K562 (cell line): Measurements from ENCODE around the gene CRADD. TPM values are rescaled to one million over a fixed set of nuclear protein-coding genes. Genes with fewer than 3 reads are reported as not detected.

ENCODE experiments used
- ATAC-seq: fragments of 200-7000 bp; cut with Tn5 transposase; 3 replicates; pipeline ENCODE4 v1.9.1; 2020; ENCODE audit warnings: moderate library complexity
- BruUV-seq: library from RNA; stranded (reverse); fragments of 400-500 nt; replicated peaks from 2 replicates; lab custom pipeline; 2021; lab: Mats Ljungman, UMichigan
- CTCF ChIA-PET: fragments of 300-600 bp; formaldehyde crosslinking; extraction: SDS; loops from one replicate; lab custom pipeline; 2021; ENCODE audit warnings: low intra/inter-chr PET ratio; lab: Yijun Ruan, JAX
- POLR2A ChIA-PET: fragments of 300-600, 350-650 bp; sonication (Branson Sonifier 250); formaldehyde crosslinking; extraction: SDS; loops from one replicate; lab custom pipeline; 2021; ENCODE audit warnings: antibody characterized with exemption, inconsistent platforms; lab: Yijun Ruan, JAX
- DNase-seq, 4 experiments: peaks; one replicate each; pipeline versions ENCODE4 v3.0.0 to v3.0.0-alpha.2; 2011 to 2018; ENCODE audit warnings: low spot score in 3 of 4, mixed read lengths in 3 of 4; ENCODE audit errors: extremely low read depth in 1 of 4
- FAIRE-seq: peaks from 2 replicates; lab custom pipeline; 2011; peaks lifted over from hg19 to GRCh38; lab: Jason Lieb, UNC
- H2AFZ ChIP-seq: 2 replicates; pipeline ENCODE4 v1.6.0; 2011; ENCODE audit warnings: low read depth, low read length, control low read depth, inconsistent platforms
- H3K27ac ChIP-seq: fragments of 200-600 bp; 3 replicates; pipeline ENCODE4 v1.8.0; 2011; ENCODE audit warnings: low read depth, mild to moderate bottlenecking, control low read depth, inconsistent platforms, low read length, moderate library complexity, mixed read lengths; ENCODE audit errors: extremely low read depth
- H3K27me3 ChIP-seq, 2 experiments: fragments of 300-600 bp in 1 of 2; 2 replicates in 1 of 2; 3 replicates in 1 of 2; pipeline versions ENCODE4 v1.6.0 to v1.8.0; 2011; ENCODE audit warnings: inconsistent platforms in 2 of 2, low read length in 2 of 2, mild to moderate bottlenecking in 1 of 2, mixed read lengths in 1 of 2, moderate library complexity in 1 of 2; ENCODE audit not compliant: control insufficient read depth in 2 of 2, insufficient read depth in 2 of 2
- H3K36me3 ChIP-seq: fragments of 300-600 bp; 3 replicates; pipeline ENCODE4 v1.8.0; 2011; ENCODE audit warnings: mild to moderate bottlenecking, low read length, inconsistent platforms; ENCODE audit not compliant: control insufficient read depth, insufficient read depth
- H3K4me1 ChIP-seq, 2 experiments: fragments of 200-600 bp in 1 of 2; replicated peaks in 1 of 2; 2 replicates in 1 of 2; 3 replicates in 1 of 2; pipeline versions ENCODE4 v1.5.1 to v1.8.0; 2011; ENCODE audit warnings: inconsistent platforms in 2 of 2, low read length in 2 of 2, mild to moderate bottlenecking in 1 of 2, mixed read lengths in 1 of 2, moderate library complexity in 1 of 2; ENCODE audit not compliant: control insufficient read depth in 2 of 2, insufficient read depth in 2 of 2
- H3K4me2 ChIP-seq: 2 replicates; pipeline ENCODE4 v1.6.1; 2011; ENCODE audit warnings: low read length, control low read depth, inconsistent platforms, mixed read lengths; ENCODE audit not compliant: insufficient read depth
- H3K4me3 ChIP-seq: fragments of 200-600 bp; sonication (generic), shearing (Covaris generic); 2 replicates; pipeline ENCODE4 v1.5.1; 2016; ENCODE audit warnings: control low read depth, inconsistent platforms
- H3K79me2 ChIP-seq: fragments of 200-600 bp; 3 replicates; pipeline ENCODE4 v1.8.0; 2011; ENCODE audit warnings: low read length, inconsistent platforms; ENCODE audit not compliant: control insufficient read depth, insufficient read depth
- H3K9ac ChIP-seq, 2 experiments: 2 replicates each; pipeline versions ENCODE4 v1.6.0 to v1.6.1; 2011; ENCODE audit warnings: low read depth in 2 of 2, low read length in 2 of 2, control low read depth in 1 of 2, inconsistent platforms in 1 of 2, mild to moderate bottlenecking in 1 of 2, mixed read lengths in 1 of 2; ENCODE audit not compliant: insufficient read depth in 1 of 2
- H3K9me1 ChIP-seq: one replicate; pipeline ENCODE4 v1.6.0; 2011; ENCODE audit warnings: inconsistent platforms, mild to moderate bottlenecking, low read length, moderate library complexity; ENCODE audit not compliant: control insufficient read depth, insufficient read depth
- H3K9me3 ChIP-seq: replicated peaks from 2 replicates; pipeline ENCODE4 v1.5.1; 2011; ENCODE audit warnings: low read depth, low read length, inconsistent platforms; ENCODE audit not compliant: control insufficient read depth, insufficient read depth
- H4K20me1 ChIP-seq: replicated peaks from 2 replicates; pipeline ENCODE4 v1.6.1; 2011; ENCODE audit warnings: low read length, inconsistent platforms, mixed read lengths; ENCODE audit not compliant: control insufficient read depth, insufficient read depth
- ADNP ChIP-seq: fragments of 200-800 bp; sonication (Bioruptor generic); IDR thresholded peaks from 2 replicates; pipeline ENCODE4 v1.6.1; 2016; ENCODE audit warnings: missing genetic modification characterization, missing compliant biosample characterization
- EWSR1 ChIP-seq: fragments of 450-650 bp; IDR thresholded peaks from 2 replicates; pipeline ENCODE4 v1.6.1; 2018; ENCODE audit warnings: borderline replicate concordance, mild to moderate bottlenecking, low read depth, moderate library complexity; ENCODE audit not compliant: partially characterized antibody
- EZH2 ChIP-seq: IDR thresholded peaks from 2 replicates; pipeline ENCODE4 v1.6.1; 2012; ENCODE audit warnings: low read depth, mild to moderate bottlenecking, inconsistent platforms, low read length, borderline replicate concordance
- FOSL1 ChIP-seq: fragments of 200-800 bp; sonication (Bioruptor generic); conservative IDR thresholded peaks from 2 replicates; pipeline ENCODE4 v1.6.1; 2016; ENCODE audit warnings: missing genetic modification characterization, missing compliant biosample characterization
- GABPB1 ChIP-seq: sonication (generic); formaldehyde crosslinking; IDR thresholded peaks from 2 replicates; pipeline ENCODE4 v1.8.0; 2022; ENCODE audit warnings: mild to moderate bottlenecking, missing genetic modification reagents
- HDGF ChIP-seq: fragments of 450-650 bp; IDR thresholded peaks from 2 replicates; pipeline ENCODE4 v1.6.1; 2016
- KAT8 ChIP-seq: fragments of 450-650 bp; IDR thresholded peaks from 2 replicates; pipeline ENCODE4 v1.6.1; 2016; ENCODE audit warnings: low read depth, mild to moderate bottlenecking
- LARP7 ChIP-seq: fragments of 450-650 bp; IDR thresholded peaks from 2 replicates; pipeline ENCODE4 v1.6.1; 2016
- NCOA2 ChIP-seq, 2 experiments: fragments of 450-650 bp; IDR thresholded peaks; 2 replicates each; pipeline ENCODE4 v1.6.1; 2018; ENCODE audit warnings: mild to moderate bottlenecking in 2 of 2, moderate library complexity in 1 of 2; ENCODE audit not compliant: partially characterized antibody in 2 of 2
- NFRKB ChIP-seq: fragments of 450-650 bp; IDR thresholded peaks from 2 replicates; pipeline ENCODE4 v1.6.1; 2016; ENCODE audit warnings: low read depth
- NFXL1 ChIP-seq: fragments of 450-650 bp; formaldehyde crosslinking; IDR thresholded peaks from 2 replicates; pipeline ENCODE4 v1.4.0; 2021; ENCODE audit warnings: mild to moderate bottlenecking
- PHF21A ChIP-seq: fragments of 450-650 bp; IDR thresholded peaks from 2 replicates; pipeline ENCODE4 v1.6.1; 2017; ENCODE audit warnings: low read depth, borderline replicate concordance
- PHTF2 ChIP-seq: fragments of 250-450 bp; sonication (Bioruptor Pico); IDR thresholded peaks from 2 replicates; pipeline ENCODE4 v1.5.0; 2021; ENCODE audit warnings: mild to moderate bottlenecking
- PPARD ChIP-seq: fragments of 250-450 bp; sonication (Bioruptor Pico); IDR thresholded peaks from 2 replicates; pipeline ENCODE4 v1.8.0; 2022; ENCODE audit warnings: inconsistent platforms, mild to moderate bottlenecking, moderate library complexity
- PTTG1 ChIP-seq: fragments of 450-650 bp; IDR thresholded peaks from 2 replicates; pipeline ENCODE4 v1.6.1; 2016; ENCODE audit warnings: low read depth, mild to moderate bottlenecking, missing genetic modification characterization, missing compliant biosample characterization
- RBM17 ChIP-seq: fragments of 200-400 bp; formaldehyde crosslinking; IDR thresholded peaks from 2 replicates; pipeline ENCODE4 v1.6.1; 2017; ENCODE audit warnings: low read depth, mild to moderate bottlenecking, low read length, borderline replicate concordance
- SP1 ChIP-seq: sonication (generic); formaldehyde crosslinking; IDR thresholded peaks from 2 replicates; pipeline ENCODE4 v1.8.1; 2022; ENCODE audit warnings: mild to moderate bottlenecking, missing genetic modification reagents
- TCF3 ChIP-seq: sonication (generic); formaldehyde crosslinking; IDR thresholded peaks from 2 replicates; pipeline ENCODE4 v1.4.0; 2020; ENCODE audit warnings: mild to moderate bottlenecking, missing genetic modification reagents
- WHSC1 ChIP-seq: IDR thresholded peaks from one replicate; pipeline ENCODE4 v1.6.1; 2012; ENCODE audit warnings: low read length, control low read depth, inconsistent platforms
- ZBTB33 ChIP-seq: sonication (generic); formaldehyde crosslinking; IDR thresholded peaks from 2 replicates; pipeline ENCODE4 v1.8.1; 2023; ENCODE audit warnings: mild to moderate bottlenecking, missing genetic modification reagents
- ZNF395 ChIP-seq: fragments of 200-800 bp; sonication (Bioruptor generic); IDR thresholded peaks from 2 replicates; pipeline ENCODE4 v1.6.1; 2017; ENCODE audit warnings: missing genetic modification characterization, missing compliant biosample characterization
- ZNF717 ChIP-seq: fragments of 250-450 bp; sonication (Bioruptor Pico); IDR thresholded peaks from 2 replicates; pipeline ENCODE4 v1.5.0; 2021
- WGBS: fragments of 100-300 bp; shearing (Covaris generic); methylation state at CpG from one replicate; pipeline ENCODE4 v1.1.6; 2016; ENCODE audit warnings: low coverage, mixed read lengths; ENCODE audit not compliant: insufficient coverage; ENCODE audit errors: missing lambda C conversion rate; 5-methylcytosine and 5-hydroxymethylcytosine counted together
- in situ Hi-C: fragments of 300-500 bp; cut with MboI; formaldehyde crosslinking; loops from 4 replicates; pipeline ENCODE4 v1.15.0; 2018; ENCODE audit warnings: inconsistent platforms, mixed read lengths
- intact Hi-C: fragments of 100-400 bp; cut with micrococcal nuclease; formaldehyde crosslinking; loops from 2 replicates; pipeline ENCODE4 v1.14.2; 2022
- polyA plus RNA-seq, 8 experiments: library from polyadenylated mRNA; depleted of rRNA in 4 of 8; stranded (reverse) in 5 of 8; unstranded in 3 of 8; fragments of >200 nt; fragmentation: Nextera tagmentation in 2 of 8; fragmentation: Illumina TruSeq in 1 of 8; extraction: Ambion mirVana in 2 of 8; extraction: Trizol in 1 of 8; gene quantifications; 2 replicates each; pipeline versions ENCODE4 v1.2.1 to v1.2.3, GENCODE V29; 2011 to 2014; ENCODE audit warnings: inconsistent platforms in 1 of 8, missing spikeins in 1 of 8
- total RNA-seq, 7 experiments: library from RNA; depleted of rRNA in 6 of 7; stranded (reverse); fragments of >200 nt in 6 of 7; fragmentation: Illumina TruSeq in 2 of 7; extraction: Trizol in 2 of 7; gene quantifications; 2 replicates each; pipeline versions ENCODE4 v1.2.1 to v1.2.3, GENCODE V29; 2011 to 2021; ENCODE audit warnings: low replicate concordance in 1 of 7

Gene CRADD
- total and polyA plus RNA-seq, 9 of the 15 experiments (the other 6 are each of a cell fraction or from before 2014, with no cell fraction given), result 20.5 to 41.1 (median 25.9) TPM

DNA sequence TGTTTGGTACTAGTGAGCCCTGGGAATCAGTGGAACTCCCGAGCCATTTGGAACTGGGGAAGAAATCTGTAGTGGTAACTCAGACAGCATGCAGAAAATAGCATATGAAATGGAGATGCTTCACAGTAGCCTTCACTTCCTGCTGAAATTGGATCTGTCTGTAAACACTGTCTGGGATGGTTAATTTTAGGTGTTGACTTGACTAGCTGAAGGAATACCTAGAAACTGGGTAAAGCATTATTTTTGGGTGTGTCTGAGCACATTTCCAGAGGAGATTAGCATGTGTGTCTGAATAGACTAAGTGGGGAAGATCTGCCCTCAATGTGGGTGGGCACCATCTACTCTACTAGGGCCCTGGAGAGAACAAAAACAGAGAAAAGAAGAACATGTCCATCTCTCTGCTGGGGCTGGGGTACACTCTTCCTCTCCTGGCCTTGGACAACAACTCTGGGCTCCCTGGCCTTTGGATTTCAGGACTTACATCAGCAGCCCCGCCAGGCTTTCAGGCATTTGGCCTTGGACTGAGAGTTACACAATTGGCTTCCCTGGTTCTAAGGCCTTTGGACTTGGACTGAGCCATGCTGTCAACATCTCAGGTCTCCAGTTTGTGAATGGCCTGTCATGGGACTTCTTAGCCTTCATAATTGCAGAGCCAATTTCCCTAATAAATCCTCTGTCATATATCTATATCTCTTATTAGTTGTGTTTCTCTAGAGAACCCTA, 14.0 kb upstream of the CRADD start:
- POLR2A ChIA-PET, result interaction anchor here (1.5 to 2.5 kb wide), 2 partner anchors 14 to 16 kb away, joined by 4 to 14 read pairs; partner anchors contain the start of gene CRADD
- TF ChIP-seq PTTG1 (no peak), GABPB1 (CRISPR knock-in tag) (no peak), TCF3 (0 out of 2 replicates have a peak, but pooled peaks have one; percentile 16), PHF21A (no peak), NCOA2 (IDR thresholded peaks at IDR 0.05; ENCODE audit: partially characterized antibody in 2 of 2) (no peak), RBM17 (no peak), SP1 (CRISPR knock-in tag) (no peak), HDGF (no peak), FOSL1 (tag) (no peak), ZNF395 (CRISPR knock-in tag) (no peak), EZH2 (no peak), PHTF2 (CRISPR knock-in tag) (no peak), KAT8 (no peak), ADNP (tag) (no peak), NFRKB (no peak), PPARD (CRISPR knock-in tag) (no peak), WHSC1 (no peak), NFXL1 (CRISPR knock-in tag) (no peak), ZNF717 (CRISPR knock-in tag) (no peak), ZBTB33 (CRISPR knock-in tag) (peak; percentile 15; the same call in 1 of the 2 replicates), LARP7 (no peak), EWSR1 (no peak)

More for the DNA sequence above, 14.0 kb upstream of the CRADD start:
- no peak for DNase-seq
- Histone ChIP-seq H3K4me3 (no peak overlapping the region), H3K9me3 (no peaks in the 10 kb centered on the region), H2AFZ (peak overlapping the region; percentile 61), H3K27ac (no peak overlapping the region), H4K20me1 (no peaks in the 10 kb centered on the region), H3K27me3 (no peaks in the 10 kb centered on the region), H3K9me1 (no peaks in the 10 kb centered on the region), H3K9ac (no peak overlapping the region), H3K4me1 (peaks cover 0 to 19% of the 10 kb centered on the region in 2 experiments; a peak in 3 of 5 replicates), H3K79me2 (no peaks in the 10 kb centered on the region), H3K36me3 (no peaks in the 10 kb centered on the region), H3K4me2 (no peak overlapping the region)
- in situ Hi-C loops, result no loop called here
- peak; percentile 43 for ATAC-seq
- WGBS, result 45% methylated on average over 2 of the region's 2 CpGs
- intact Hi-C loops, result no loop called here
- CTCF ChIA-PET, result no interaction called here
- FAIRE-seq, result no peak
- BruUV-seq, result no TSS peak
